Measurements from ENCODE around the gene ATG14.
"Not testable (repeated sequence)": the region's sequence is repeated elsewhere in the genome, so short reads cannot be mapped to it uniquely, and the experiment has no call there.

Gene ATG14

DNA sequence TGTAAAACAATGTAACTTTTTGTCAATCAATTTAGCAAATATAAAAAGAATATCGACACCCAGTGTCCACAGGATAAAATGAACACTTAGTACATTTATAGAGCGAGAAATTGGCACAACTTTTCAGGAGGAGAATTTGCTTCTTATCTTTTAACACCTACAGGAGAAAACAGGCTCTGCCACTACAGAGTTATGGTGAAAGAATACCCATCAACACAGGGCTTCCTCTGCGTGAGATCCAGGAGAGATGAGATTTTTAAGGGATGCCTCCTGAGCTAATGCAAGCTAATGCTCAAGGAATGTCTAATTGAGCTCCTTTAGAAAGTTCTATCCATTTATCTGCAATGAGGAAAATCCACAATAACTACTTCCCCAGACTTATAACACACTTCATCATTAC lies 21.0 kb upstream of the ATG14 start:
- DNase-seq = no peak

DNA sequence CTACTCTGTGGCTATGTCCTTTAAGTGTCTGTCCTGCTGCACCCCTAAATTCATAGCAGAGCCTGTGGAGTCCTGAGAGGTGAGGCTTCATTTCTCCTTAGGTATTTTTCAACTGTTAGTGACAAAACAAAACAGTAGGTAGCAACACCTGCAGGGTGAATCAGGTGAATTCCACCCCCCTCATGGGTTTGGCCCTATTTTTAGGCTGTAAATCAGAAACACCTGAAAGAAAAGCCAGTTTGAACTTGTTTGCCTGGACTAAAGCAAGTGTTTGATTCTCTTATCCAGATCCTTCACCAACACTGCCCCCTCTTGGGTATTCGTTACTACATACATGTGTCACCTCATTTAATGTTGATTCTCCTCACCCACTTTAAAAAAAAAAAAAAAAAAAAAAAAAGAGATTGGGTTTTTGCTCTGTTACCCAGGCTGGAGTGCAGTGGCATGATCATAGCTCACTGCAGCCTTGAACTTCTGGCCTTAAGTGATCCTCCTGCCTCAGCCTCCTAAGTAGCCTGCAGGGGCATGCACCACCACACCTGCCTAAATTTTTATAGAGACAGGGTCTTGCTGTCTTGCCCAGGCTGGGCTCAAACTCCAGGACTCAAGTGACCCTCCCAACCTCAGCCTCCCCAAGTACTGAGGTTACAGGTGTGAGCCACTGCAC lies 18.5 kb upstream of the ATG14 start:
- DNase-seq = no peak

DNA sequence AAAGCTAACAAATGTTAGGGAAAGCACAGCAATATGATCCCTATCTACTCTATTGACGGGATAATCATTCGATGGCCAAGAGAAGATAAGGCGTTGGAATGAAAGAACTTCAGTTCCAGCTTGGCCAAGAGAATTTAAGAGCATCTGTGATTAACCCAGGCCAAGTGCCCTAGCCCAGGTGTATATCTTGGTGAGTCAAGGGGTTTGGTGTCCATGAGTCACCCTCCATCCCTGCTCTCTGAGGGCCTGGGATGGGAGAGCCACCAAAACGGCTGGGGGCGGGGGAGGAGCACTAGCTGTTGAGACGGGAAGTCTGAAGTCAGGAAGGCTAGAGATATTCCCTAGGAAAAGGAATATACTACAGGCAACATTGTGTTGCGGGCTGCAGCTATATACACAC lies 15.8 kb upstream of the ATG14 start:
- DNase-seq = no peak

DNA sequence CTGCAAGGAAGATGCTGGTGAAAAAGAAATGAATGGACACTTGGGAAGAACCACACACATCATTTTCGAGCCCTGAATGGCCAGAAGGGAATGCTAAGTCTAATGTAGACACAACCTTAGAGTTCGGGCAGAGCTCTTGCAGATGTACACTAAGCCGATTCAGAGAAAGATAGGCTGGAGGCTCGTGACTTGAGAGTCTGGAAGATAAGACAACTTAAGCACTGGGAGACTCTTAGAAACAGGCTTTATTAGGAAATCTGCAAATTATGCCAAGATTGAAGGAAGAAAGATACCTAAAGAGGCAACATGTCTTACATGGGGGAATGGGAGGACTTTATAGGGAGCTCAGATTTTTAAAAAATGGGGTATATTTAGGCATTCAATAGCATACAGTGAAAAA lies 15.3 kb upstream of the ATG14 start:
- DNase-seq = no peak

DNA sequence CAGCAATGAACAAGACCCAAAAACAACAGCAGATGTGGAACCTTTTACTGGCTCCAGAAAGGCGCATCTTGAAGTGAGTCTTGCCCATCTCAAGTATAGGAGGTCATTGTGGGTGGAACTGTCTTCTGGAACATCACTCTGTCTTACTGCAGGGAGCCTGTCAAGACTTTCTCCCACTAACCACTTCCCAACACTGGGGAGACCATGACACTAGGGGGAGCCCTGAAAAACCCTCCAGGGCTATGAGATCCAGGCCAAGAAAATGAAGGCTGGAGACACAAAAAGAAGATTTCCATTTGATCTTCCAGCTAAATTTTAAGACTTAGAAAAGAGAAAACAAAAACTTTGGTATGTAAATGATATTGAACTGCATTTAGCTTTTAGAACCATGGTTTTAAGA lies 13.5 kb upstream of the ATG14 start:
- no peak for DNase-seq

DNA sequence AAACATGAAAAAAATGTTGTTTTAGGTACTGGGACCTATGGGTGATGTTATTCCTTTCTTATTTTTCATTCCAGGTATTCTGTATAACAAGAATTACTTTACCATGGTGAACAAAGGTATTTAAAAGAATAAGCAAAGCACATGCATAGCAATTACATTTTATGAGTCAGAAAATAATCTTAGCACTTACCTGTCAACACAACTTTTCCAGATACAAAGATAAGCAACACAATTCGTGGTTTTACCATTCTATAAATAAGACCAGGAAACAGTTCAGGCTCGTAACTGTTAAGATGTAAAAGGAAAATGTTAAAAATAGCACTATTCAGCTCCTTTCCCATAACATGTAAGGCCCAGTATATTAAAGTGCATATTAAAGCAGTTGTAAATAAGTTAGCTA lies 12.3 kb upstream of the ATG14 start:
- DNase-seq = no peak

DNA sequence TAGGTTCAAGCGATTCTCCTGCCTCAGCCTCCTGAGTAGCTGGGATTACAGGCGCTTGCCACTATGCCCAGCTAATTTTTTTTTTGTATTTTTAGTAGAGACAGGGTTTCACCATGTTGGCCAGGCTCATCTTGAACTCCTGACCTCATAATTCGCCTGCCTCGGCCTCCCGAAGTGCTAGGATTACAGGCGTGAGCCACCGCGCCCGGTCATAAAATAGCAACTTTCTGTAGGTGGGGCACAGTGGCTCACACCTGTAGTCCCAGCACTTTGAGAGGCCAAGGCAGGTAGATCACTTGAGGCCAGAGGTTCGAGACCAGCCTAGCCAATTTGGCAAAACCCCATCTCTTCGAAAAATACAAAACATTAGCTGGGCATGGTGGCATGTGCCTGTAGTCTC lies 10.7 kb upstream of the ATG14 start:
- not testable (repeated sequence) for DNase-seq

DNA sequence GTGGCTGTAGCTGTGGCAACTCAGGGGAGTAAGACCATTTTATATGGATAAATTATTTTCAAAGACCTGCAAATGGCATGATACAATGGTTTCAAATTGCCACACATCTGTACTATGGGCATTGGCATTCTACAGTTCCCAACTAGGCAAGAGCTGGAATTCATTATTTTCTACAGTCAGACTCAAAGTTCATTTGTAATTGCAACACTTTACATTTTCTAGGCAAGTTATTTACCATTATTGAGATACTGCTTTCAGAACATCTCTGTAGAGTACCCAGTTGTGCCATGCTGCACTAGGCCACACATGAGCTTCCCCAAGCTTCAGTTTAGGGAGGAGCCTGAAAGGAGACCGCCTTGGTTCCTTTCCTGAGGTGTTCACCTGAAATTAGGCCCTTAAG lies 8.0 kb upstream of the ATG14 start:
- DNase-seq = no peak

DNA sequence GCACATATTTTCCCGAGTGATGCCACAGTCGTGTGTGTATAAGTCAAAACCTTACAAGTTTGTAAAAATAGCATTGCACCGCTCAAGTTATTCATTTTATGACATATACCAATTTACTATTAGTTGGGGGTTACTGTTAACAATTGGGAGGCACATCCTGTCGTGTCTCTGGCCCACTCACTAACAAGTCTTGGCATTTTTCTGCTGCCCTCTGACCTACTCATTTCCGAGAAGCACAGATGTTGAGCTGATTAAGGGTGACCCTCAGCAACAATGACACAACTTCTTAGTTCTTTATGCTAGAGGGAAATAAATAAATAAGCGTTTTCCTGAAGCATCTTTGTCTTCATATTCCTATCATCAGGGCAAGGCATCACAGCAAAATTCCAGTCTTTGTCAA lies 6.8 kb upstream of the ATG14 start:
- DNase-seq = no peak

DNA sequence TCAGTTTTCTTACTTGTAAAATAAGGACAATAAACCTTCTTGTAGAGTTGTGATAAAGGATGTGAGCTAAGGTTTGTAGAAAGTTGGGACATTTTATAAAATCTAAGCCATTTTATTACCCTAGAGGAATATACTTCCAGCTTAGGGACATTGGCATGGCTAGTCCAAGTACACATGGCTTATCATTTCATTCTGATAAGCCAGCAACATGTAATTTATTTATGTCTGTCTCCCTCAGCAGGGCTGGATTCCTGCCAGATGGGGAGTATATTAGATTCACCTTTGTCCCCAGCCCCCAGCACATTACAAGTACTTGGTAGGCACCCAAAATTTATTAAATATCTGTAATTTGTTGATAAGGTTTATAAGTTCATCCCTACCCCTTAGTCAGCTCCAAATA lies 6.3 kb upstream of the ATG14 start:
- DNase-seq = no peak

DNA sequence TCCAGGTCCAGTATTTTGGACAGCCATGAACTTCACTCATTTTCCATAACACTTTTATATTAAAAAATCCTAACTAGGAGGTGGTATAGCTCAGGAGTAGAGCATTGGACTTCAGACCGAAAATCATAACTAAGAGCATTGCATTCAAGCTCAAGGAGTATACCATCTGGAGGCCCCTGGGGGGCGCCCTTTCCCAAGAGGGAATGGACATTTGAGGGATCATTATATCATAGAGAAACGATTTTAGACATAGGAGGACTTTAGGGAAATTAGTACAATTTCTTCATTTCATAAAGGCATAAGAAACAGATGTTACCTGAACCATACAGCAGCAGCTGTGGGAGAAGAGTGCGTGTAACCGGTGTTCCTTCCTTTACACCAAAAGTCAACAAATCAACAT lies 5.2 kb upstream of the ATG14 start:
- no peak for DNase-seq

DNA sequence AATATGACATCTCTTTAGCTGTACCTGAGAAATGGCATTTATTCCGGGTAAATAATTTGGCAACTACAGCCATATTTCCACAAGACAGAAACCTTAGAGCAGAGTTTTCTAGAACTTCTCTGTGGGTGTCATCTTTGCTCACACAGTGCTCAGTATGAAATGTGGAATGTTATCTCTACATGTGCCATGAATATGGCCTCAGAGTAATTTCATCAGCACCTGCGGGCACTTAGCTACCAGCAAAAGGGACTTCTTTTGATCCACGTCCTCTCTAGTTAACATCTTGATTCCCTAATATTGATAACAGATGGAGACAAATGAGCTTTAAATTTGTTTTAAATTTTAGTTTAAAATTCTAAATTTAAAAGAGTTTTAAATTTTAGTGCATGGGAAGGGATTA lies 2.9 kb upstream of the ATG14 start:
- DNase-seq = no peak

DNA sequence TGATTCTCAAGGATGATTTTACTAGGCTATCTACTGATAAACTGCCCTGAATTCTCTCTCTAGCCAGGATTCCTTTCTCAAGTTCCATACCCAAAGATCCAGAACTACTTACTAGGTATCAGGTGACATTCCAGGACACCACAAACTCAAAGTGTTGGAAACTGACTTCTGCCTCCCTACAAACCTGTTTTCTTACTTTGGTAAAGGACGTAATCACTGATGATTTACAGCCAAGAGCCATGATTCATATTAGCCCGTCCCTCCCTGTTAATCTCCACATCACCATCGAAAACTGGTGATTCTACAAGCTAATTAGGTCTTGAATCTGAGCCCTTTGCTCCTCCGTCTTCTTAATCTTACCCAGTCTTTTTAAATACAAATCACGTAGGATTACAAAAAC lies 1.0 kb upstream of the ATG14 start:
- no peak for DNase-seq

DNA sequence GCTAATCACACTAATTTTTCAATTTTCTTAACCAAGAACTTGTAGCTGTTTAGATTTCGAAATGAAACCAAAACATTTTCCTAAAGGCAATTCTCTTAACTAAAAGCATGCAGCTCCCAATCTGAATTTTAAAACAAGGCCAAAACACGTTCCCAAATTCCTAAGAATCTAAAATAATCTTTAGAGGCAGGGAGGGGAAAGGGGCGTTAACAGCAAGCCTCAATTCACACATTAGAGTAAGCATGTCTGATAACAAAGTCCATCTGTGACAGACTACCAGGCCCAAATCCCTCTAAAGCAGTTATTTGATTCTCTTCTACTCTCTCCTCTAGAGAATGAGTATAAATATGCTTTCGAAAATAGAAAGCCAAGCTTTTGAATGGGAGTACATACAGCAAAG lies 754 bp downstream of the ATG14 start:
- DNase-seq = no peak

DNA sequence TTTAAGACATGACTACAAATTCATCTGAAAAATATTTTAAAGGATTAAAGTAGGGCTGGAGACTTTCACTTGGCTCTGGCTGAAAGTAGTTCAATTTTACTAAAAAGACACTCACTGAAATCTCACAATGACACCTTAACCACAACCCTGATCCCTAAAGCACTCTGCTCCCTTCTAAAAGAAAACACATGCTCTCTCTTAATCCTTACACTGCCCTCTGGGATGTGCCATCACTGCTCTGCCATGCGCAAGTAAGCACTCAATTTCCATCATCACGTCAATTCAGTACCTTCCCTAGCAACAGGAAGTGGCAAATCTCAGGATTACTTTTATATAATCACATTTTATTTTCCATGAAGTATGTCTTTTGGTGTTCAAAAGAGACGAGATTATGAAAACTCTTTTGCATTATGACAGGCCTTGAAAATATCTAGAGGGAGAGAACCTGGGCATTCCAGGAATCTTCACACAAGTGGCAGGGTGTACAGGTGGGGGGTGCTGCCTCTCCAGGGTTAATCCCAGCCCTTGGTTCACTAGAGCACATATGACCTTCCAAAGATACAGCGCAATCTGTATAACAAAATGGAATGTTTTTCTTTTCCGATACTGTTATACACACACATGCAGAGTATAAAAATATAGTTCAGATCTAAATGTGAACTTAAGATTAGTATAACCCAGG lies 7.3 kb downstream of the ATG14 start:
- DNase-seq = no peak

DNA sequence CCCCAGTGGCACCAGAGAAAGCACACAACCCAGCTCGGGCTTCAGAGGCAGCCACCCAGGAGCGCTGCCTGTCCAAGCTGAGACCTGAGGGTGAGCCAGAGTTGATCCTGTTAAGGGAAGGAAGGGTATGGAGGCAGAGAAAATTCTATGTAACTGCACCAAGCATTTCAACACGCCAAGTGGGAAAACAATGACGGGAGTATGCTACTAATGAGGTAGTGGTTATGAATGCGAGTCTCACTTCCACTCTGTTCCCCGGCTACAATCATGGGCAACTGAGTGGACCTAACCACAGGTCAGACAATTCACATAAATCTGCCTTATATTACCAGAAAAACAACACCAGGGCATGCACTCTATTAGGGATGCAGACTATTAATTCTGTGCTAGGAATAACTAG lies 9.9 kb downstream of the ATG14 start:
- DNase-seq = no peak

DNA sequence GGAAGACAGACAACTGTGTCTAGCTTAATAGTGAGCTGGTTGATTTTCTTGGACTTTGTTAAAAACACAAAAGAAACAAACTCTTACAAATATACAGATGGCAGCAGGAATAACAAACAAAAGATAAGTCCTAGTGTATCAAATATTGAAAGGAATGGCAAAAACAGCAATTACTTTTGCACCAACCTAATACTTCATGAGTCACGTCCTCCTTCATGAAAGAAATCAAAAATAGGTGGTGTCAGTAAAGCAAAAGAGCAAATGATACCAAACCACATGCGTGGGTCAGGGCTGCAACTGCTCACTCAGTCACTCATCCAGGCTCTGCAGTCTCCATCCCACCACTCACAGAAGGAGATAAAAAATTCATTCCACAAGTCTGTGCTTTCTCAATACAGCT lies 11.8 kb downstream of the ATG14 start:
- no peak for DNase-seq

DNA sequence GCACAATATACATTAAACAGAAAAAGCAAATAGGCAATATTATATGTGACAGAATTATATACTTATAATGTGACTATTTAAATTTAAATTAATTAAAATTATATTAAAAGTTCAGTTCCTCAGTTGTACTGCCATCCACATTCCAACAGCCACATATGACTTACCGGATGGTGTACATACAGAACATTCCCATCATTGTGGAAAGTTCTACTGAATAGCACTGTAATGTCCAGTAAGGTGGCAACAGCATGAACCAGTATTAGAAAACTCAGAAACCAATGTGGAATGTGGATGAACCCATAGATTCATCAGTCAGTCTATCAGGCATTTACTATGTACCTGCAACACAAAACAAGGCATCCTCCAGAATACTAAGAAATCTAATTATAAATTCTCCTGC lies 12.4 kb downstream of the ATG14 start:
- DNase-seq = no peak

DNA sequence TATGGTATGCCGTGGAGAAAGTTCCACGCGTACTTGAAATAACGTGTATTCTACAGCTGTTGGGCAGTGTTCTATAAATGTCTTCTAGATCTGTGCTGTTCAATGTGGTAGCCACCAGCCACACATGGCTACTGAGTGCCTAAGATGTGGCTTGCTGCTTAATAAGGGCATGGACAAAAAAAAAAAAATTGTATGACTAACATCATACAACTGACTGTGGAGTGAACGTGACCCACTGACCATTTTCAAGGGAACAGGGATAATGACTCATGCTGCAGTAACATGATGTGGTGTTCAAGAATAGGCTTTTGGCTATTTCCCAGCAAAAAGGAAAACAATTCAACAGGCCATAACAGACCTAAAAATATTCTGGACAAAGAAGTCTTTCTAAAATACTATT lies 13.0 kb downstream of the ATG14 start:
- DNase-seq = no peak

DNA sequence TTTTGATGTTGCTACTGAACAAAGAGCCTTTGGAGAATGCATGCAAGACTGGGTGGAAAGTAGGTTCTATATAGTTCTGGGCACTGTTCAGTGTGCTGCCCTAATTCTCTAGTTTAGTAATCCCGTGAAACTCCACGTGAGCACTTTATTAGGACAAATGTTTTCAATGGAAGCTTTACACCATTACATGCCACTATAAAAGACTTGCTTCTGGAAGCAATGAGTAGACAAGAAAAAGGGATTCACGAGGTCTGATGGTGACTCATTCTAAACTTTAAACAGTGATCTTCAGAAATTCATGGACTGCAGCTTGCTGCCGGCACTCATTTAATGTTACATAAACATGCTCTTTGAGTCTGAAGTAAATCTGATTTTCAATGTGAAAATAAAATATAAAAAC lies 22.3 kb downstream of the ATG14 start:
- DNase-seq = no peak

DNA sequence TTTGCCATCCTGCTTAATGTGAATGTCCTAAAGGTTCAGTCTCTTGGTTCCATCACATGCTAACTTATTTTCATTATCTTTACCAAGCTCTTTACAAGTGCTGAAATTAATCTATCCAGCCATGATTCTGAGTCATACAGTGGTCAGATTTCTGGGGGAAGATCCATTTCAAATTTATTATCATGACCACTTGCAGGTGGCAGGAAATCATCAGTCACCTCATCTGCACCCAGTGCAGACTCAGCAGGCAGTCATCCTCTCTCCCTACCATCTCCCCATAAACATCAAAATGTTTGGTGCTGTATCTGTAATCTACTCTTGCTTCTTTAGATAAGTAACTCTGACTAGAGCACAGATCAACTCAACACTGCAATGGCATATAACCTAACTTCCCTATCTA lies 23.5 kb downstream of the ATG14 start:
- DNase-seq = no peak

DNA sequence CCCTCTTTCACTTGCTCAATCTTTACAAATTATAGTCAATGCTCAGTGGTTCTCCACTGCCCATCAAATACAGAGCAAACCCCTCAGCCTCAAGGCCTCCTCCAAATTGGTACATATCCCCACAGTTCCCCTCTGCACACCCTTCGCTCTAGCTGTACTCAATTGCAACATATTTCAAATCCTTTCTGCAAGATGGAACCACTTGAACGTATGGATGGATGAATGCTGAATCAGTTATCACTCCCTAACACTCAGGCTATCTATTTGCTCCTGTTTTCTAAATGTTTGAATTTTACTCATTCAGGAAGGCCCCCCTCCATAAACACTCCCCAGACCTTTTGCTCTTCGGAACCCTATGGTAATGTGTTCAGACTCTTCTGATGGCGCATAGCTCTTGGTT lies 24.5 kb downstream of the ATG14 start:
- no peak for DNase-seq

DNA sequence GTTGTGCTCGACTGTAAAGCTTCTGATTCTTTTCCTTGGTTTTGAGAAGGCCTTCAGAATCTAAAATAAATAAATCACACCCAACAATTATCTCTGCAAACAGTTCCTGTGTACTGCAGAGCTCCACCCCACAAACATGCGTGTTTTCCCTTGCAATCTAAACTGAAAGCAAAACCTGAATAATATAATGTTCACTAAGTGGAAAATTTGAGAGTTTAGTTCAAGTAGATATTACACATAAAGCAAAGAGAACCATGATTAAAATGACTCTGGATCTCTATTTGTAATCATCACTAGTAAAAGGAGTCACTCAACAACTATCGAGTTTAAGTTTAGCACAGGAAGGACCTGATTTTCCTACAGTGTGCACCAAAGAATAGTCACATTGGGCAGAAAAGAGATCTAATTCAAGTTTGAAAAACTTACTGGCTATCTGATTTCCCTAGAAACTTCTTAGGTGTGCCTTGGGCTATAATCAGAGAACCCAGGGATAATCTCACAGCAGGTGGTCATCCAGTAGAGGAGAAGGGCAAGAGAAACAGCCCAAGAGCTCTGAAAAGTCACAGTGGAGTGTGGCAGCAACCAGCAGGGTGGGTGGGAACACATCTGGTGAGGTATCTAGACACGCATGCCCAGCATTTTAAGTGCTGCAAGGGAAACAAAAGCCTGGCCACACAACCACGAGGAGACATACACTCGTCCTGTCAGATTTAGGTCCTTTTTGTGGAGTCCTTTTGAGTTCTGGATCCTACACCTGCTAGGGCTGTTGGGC lies 25.4 kb downstream of the ATG14 start:
- no peak for DNase-seq

DNA sequence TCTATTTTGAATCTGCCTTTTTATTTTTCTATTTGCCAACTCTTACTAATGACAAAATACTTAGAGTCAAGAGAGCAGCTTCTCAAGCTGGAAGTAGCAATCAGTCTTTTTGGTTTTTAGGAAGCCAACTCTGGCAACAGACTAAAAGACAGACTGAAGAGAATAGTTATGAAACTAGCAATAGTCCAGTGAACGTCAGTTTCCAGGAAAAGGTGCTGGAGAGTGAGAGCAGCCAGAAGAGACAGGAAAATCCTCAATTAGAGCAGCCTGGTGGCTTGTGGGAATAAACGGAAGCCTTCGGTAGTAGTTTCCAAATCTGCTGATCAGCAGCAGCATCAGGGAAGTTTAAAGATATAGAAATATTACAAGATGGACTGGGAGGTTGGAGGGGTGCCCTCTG lies 27.1 kb downstream of the ATG14 start:
- DNase-seq = no peak
